K562 (cell line): ENCODE results near the gene SLC24A4. TPM values are rescaled to one million over a fixed set of nuclear protein-coding genes. Genes with fewer than 3 reads are reported as not detected.

Experiments
- BACH1 ChIP-seq: fragments of 200-800 bp; sonication (Bioruptor generic); IDR thresholded peaks from 2 replicates; pipeline ENCODE4 v1.6.1; 2016; ENCODE audit warnings: missing genetic modification characterization, missing compliant biosample characterization
- CBFA2T2 ChIP-seq: fragments of 450-650 bp; conservative IDR thresholded peaks from 2 replicates; pipeline ENCODE4 v1.6.1; 2017; ENCODE audit warnings: mild to moderate bottlenecking
- CEBPG ChIP-seq, 3 experiments: fragments of 200-800 bp in 1 of 3; sonication (Bioruptor generic) in 1 of 3; sonication (generic) in 1 of 3; formaldehyde crosslinking in 1 of 3; IDR thresholded peaks in 2 of 3; conservative IDR thresholded peaks in 1 of 3; 2 replicates each; pipeline versions ENCODE4 v1.6.1 to v1.8.0; 2016 to 2022; ENCODE audit warnings: missing compliant biosample characterization in 2 of 3, missing genetic modification characterization in 2 of 3, mild to moderate bottlenecking in 1 of 3, missing genetic modification reagents in 1 of 3
- DMBX1 ChIP-seq: fragments of 250-450 bp; sonication (Bioruptor Pico); IDR thresholded peaks from 2 replicates; pipeline ENCODE4 v1.8.0; 2022; ENCODE audit warnings: inconsistent platforms, mild to moderate bottlenecking, moderate library complexity, borderline replicate concordance
- PTTG1 ChIP-seq: fragments of 450-650 bp; IDR thresholded peaks from 2 replicates; pipeline ENCODE4 v1.6.1; 2016; ENCODE audit warnings: low read depth, mild to moderate bottlenecking, missing genetic modification characterization, missing compliant biosample characterization
- THRA ChIP-seq: fragments of 450-650 bp; IDR thresholded peaks from 2 replicates; pipeline ENCODE4 v1.6.1; 2017; ENCODE audit warnings: mild to moderate bottlenecking, moderate library complexity
- ZC3H11A ChIP-seq: IDR thresholded peaks from 2 replicates; pipeline ENCODE4 v1.6.1; 2012; ENCODE audit warnings: low read depth, low read length, improper control_type of control experiment
- ZNF324 ChIP-seq: fragments of 250-450 bp; sonication (Bioruptor Pico); IDR thresholded peaks from 2 replicates; pipeline ENCODE4 v1.4.0; 2020; ENCODE audit warnings: mild to moderate bottlenecking
- polyA plus RNA-seq, 8 experiments: library from polyadenylated mRNA; depleted of rRNA in 4 of 8; stranded (reverse) in 5 of 8; unstranded in 3 of 8; fragments of >200 nt; fragmentation: Nextera tagmentation in 2 of 8; fragmentation: Illumina TruSeq in 1 of 8; extraction: Ambion mirVana in 2 of 8; extraction: Trizol in 1 of 8; gene quantifications; 2 replicates each; pipeline versions ENCODE4 v1.2.1 to v1.2.3, GENCODE V29; 2011 to 2014; ENCODE audit warnings: inconsistent platforms in 1 of 8, missing spikeins in 1 of 8
- total RNA-seq, 7 experiments: library from RNA; depleted of rRNA in 6 of 7; stranded (reverse); fragments of >200 nt in 6 of 7; fragmentation: Illumina TruSeq in 2 of 7; extraction: Trizol in 2 of 7; gene quantifications; 2 replicates each; pipeline versions ENCODE4 v1.2.1 to v1.2.3, GENCODE V29; 2011 to 2021; ENCODE audit warnings: low replicate concordance in 1 of 7
- TF ChIP-seq, protein P1 (sequence below), 2 experiments: fragments of 450-650 bp in 1 of 2; sonication (generic) in 1 of 2; formaldehyde crosslinking in 1 of 2; IDR thresholded peaks; 2 replicates each; pipeline versions ENCODE4 v1.7.1 to v1.9.0; 2016 to 2022; ENCODE audit warnings: inconsistent platforms in 1 of 2, mild to moderate bottlenecking in 1 of 2, missing genetic modification reagents in 1 of 2
- TF ChIP-seq, protein P2 (sequence below): fragments of 250-450 bp; sonication (Bioruptor Pico); IDR thresholded peaks from 2 replicates; pipeline ENCODE4 v1.4.0; 2020; ENCODE audit warnings: borderline replicate concordance

The SLC24A4 gene
- total and polyA plus RNA-seq, 9 of the 15 experiments (the other 6 are each of a cell fraction or from before 2014, with no cell fraction given): not detected

- no peak for TF ChIP-seq CEBPG (CRISPR knock-in tag; IDR thresholded peaks at IDR 0.05)
- no peak for TF ChIP-seq CEBPG (tag; conservative IDR thresholded peaks at IDR 0.05 in 1 of 2, IDR thresholded peaks at IDR 0.05 in 1 of 2)
- TF ChIP-seq ZC3H11A: no peak
- TF ChIP-seq THRA: no peak
- TF ChIP-seq DMBX1: no peak
- no peak for TF ChIP-seq CBFA2T2
- TF ChIP-seq, protein P1, sequence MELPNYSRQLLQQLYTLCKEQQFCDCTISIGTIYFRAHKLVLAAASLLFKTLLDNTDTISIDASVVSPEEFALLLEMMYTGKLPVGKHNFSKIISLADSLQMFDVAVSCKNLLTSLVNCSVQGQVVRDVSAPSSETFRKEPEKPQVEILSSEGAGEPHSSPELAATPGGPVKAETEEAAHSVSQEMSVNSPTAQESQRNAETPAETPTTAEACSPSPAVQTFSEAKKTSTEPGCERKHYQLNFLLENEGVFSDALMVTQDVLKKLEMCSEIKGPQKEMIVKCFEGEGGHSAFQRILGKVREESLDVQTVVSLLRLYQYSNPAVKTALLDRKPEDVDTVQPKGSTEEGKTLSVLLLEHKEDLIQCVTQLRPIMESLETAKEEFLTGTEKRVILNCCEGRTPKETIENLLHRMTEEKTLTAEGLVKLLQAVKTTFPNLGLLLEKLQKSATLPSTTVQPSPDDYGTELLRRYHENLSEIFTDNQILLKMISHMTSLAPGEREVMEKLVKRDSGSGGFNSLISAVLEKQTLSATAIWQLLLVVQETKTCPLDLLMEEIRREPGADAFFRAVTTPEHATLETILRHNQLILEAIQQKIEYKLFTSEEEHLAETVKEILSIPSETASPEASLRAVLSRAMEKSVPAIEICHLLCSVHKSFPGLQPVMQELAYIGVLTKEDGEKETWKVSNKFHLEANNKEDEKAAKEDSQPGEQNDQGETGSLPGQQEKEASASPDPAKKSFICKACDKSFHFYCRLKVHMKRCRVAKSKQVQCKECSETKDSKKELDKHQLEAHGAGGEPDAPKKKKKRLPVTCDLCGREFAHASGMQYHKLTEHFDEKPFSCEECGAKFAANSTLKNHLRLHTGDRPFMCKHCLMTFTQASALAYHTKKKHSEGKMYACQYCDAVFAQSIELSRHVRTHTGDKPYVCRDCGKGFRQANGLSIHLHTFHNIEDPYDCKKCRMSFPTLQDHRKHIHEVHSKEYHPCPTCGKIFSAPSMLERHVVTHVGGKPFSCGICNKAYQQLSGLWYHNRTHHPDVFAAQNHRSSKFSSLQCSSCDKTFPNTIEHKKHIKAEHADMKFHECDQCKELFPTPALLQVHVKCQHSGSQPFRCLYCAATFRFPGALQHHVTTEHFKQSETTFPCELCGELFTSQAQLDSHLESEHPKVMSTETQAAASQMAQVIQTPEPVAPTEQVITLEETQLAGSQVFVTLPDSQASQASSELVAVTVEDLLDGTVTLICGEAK (IDR thresholded peaks at IDR 0.05): no peak
- TF ChIP-seq, protein P1 (CRISPR knock-in tag; IDR thresholded peaks at IDR 0.05): no peak
- TF ChIP-seq, protein P2, sequence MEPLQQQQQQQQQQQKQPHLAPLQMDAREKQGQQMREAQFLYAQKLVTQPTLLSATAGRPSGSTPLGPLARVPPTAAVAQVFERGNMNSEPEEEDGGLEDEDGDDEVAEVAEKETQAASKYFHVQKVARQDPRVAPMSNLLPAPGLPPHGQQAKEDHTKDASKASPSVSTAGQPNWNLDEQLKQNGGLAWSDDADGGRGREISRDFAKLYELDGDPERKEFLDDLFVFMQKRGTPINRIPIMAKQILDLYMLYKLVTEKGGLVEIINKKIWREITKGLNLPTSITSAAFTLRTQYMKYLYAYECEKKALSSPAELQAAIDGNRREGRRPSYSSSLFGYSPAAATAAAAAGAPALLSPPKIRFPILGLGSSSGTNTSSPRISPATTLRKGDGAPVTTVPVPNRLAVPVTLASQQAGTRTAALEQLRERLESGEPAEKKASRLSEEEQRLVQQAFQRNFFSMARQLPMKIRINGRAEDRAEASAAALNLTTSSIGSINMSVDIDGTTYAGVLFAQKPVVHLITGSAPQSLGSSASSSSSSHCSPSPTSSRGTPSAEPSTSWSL (CRISPR knock-in tag): no peak
- TF ChIP-seq BACH1: no peak
- no peak for TF ChIP-seq PTTG1
- no peak for TF ChIP-seq ZNF324 (CRISPR knock-in tag)
These were observed 449 bp upstream of the SLC24A4 start (continued) for GRCh38 chr14:92322516-92322915.
